ENCODE data around the gene PHGDH.
A peak's percentile ranks its signal among the peaks of the same experiment; 100 is the strongest.
"Not testable (repeated sequence)": the region's sequence is repeated elsewhere in the genome, so short reads cannot be mapped to it uniquely, and the experiment has no call there.

PHGDH gene

GRCh38 chr1:119700326-119700725, 11.4 kb upstream of the PHGDH start:
- no peak for DNase-seq (ENCODE audit: low read depth)

- DNase-seq (ENCODE audit: low read depth), result no peak
Measured at GRCh38 chr1:119701659-119702058, 10.1 kb upstream of the PHGDH start.

GRCh38 chr1:119702384-119702783, 9.3 kb upstream of the PHGDH start:
- DNase-seq (ENCODE audit: low read depth), result no peak

GRCh38 chr1:119703666-119704450, 7.9 kb upstream of the PHGDH start:
- no peak for DNase-seq (ENCODE audit: low read depth)

GRCh38 chr1:119706599-119706998, 5.1 kb upstream of the PHGDH start:
- not testable (repeated sequence) for DNase-seq (ENCODE audit: low read depth)

GRCh38 chr1:119711356-119711803, 354 bp upstream of the PHGDH start:
- not testable (repeated sequence) for DNase-seq (ENCODE audit: low read depth)

- DNase-seq (ENCODE audit: low read depth), result peak; percentile 96
Measured at GRCh38 chr1:119712342-119713038, 756 bp downstream of the PHGDH start.

- DNase-seq (ENCODE audit: low read depth), result no peak
Measured at GRCh38 chr1:119713039-119713748, 1.5 kb downstream of the PHGDH start.

- no peak for DNase-seq (ENCODE audit: low read depth)
Measured at GRCh38 chr1:119713749-119714456, 2.2 kb downstream of the PHGDH start.

GRCh38 chr1:119714583-119714982, 2.8 kb downstream of the PHGDH start:
- DNase-seq (ENCODE audit: low read depth), result no peak

- DNase-seq (ENCODE audit: low read depth), result no peak
Measured at GRCh38 chr1:119715542-119715941, 3.8 kb downstream of the PHGDH start.

- no peak for DNase-seq (ENCODE audit: low read depth)
Measured at GRCh38 chr1:119718409-119718808, 6.7 kb downstream of the PHGDH start.

- no peak for DNase-seq (ENCODE audit: low read depth)
Measured at GRCh38 chr1:119718972-119719371, 7.2 kb downstream of the PHGDH start.

GRCh38 chr1:119720866-119721440, 9.2 kb downstream of the PHGDH start:
- DNase-seq (ENCODE audit: low read depth), result no peak

GRCh38 chr1:119721896-119722295, 10.2 kb downstream of the PHGDH start:
- no peak for DNase-seq (ENCODE audit: low read depth)

- DNase-seq (ENCODE audit: low read depth), result no peak
Measured at GRCh38 chr1:119724611-119725218, 13.0 kb downstream of the PHGDH start.

- no peak for DNase-seq (ENCODE audit: low read depth)
Measured at GRCh38 chr1:119725626-119726025, 13.9 kb downstream of the PHGDH start.

- no peak for DNase-seq (ENCODE audit: low read depth)
Measured at GRCh38 chr1:119727991-119728390, 16.3 kb downstream of the PHGDH start.

- no peak for DNase-seq (ENCODE audit: low read depth)
Measured at GRCh38 chr1:119729044-119729443, 17.3 kb downstream of the PHGDH start.

- DNase-seq (ENCODE audit: low read depth), result no peak
Measured at GRCh38 chr1:119731060-119731459, 19.3 kb downstream of the PHGDH start.

- no peak for DNase-seq (ENCODE audit: low read depth)
Measured at GRCh38 chr1:119731741-119732430, 20.2 kb downstream of the PHGDH start.
